ENCODE data around the gene EXOC4. TPM values are rescaled to one million over a fixed set of nuclear protein-coding genes. Genes with fewer than 3 reads are reported as not detected.

EXOC4 gene
- total RNA-seq, 1 experiment from 2014 or later = 75.8 TPM

- Mint-ChIP-seq H3K27ac (no peak overlapping the region), H3K4me3 (no peak overlapping the region)
- H3K4me2 ChIP-seq (ENCODE audit: insufficient read depth, insufficient read length, low read length) = no peak overlapping the region
Measured at GRCh38 chr7:133980804-133981203, 727.9 kb downstream of the EXOC4 start.

More at GRCh38 chr7:133980804-133981203, 727.9 kb downstream of the EXOC4 start:
- Histone ChIP-seq H3K18ac (ENCODE audit: insufficient read length, low read depth, low read length) (no peak overlapping the region), H3K4me1 (ENCODE audit: insufficient read depth, low read length) (no peaks in the 10 kb centered on the region; the same call in 1 of the 2 replicates), H3K4ac (ENCODE audit: low read depth, low read length) (no peak overlapping the region), H2AFZ (ENCODE audit: low read length) (no peak overlapping the region), H4K91ac (ENCODE audit: insufficient read length, low read depth, low read length) (no peak overlapping the region), H2BK15ac (ENCODE audit: low read depth, low read length) (no peak overlapping the region), H3K27me3 (ENCODE audit: insufficient read depth, low read length) (no peaks in the 10 kb centered on the region), H3K9ac (ENCODE audit: extremely low read depth, insufficient read length, low read length) (no peak overlapping the region), H3K9me3 (ENCODE audit: control insufficient read depth, low read depth, low read length) (no peaks in the 10 kb centered on the region), H3K27ac (ENCODE audit: insufficient read length, low read depth, low read length) (no peak overlapping the region), H3K79me2 (ENCODE audit: insufficient read depth, low read length) (no peaks in the 10 kb centered on the region), H4K8ac (replicated peaks; ENCODE audit: insufficient read length, low read depth, low read length) (no peak overlapping the region), H2AK5ac (ENCODE audit: insufficient read length, low read length) (no peak overlapping the region), H3K23ac (ENCODE audit: insufficient read length, low read depth, low read length) (no peak overlapping the region), H2BK20ac (ENCODE audit: low read depth, low read length, poor library complexity, severe bottlenecking) (no peak overlapping the region), H3T11ph (ENCODE audit: low read length) (no peak overlapping the region), H2BK120ac (ENCODE audit: low read depth, low read length, poor library complexity, severe bottlenecking) (no peak overlapping the region), H2BK12ac (ENCODE audit: insufficient read length, low read depth, low read length) (no peak overlapping the region), H3K14ac (ENCODE audit: insufficient read depth, low read length) (no peak overlapping the region), H3K56ac (ENCODE audit: insufficient read length, low read depth, low read length) (no peak overlapping the region), H2BK5ac (ENCODE audit: insufficient read length, low read length) (no peak overlapping the region), H3K79me1 (ENCODE audit: insufficient read depth, low read depth, low read length, poor library complexity, severe bottlenecking) (no peaks in the 10 kb centered on the region), H3K23me2 (ENCODE audit: insufficient read length, low read depth, low read length, poor library complexity, severe bottlenecking) (no peaks in the 10 kb centered on the region), H4K20me1 (ENCODE audit: control insufficient read depth, insufficient read depth, insufficient read length) (no peaks in the 10 kb centered on the region), H4K5ac (ENCODE audit: insufficient read length, low read depth, low read length) (no peak overlapping the region)
- no peaks in the 10 kb centered on the region for H3K9me3 Mint-ChIP-seq
- H3K4me1 Mint-ChIP-seq = peaks cover 11 to 18% of the 10 kb centered on the region in 2 experiments
- H3K36me3 Mint-ChIP-seq (ENCODE audit: insufficient read depth in 1 of 3, low read depth in 3 of 3) = peaks cover 0 to 2% (median 0%) of the 10 kb centered on the region in 3 experiments; a peak in 1 of 7 replicates
- no peaks in the 10 kb centered on the region for H3K27me3 Mint-ChIP-seq (ENCODE audit: low read depth)
- TF ChIP-seq, protein P1, sequence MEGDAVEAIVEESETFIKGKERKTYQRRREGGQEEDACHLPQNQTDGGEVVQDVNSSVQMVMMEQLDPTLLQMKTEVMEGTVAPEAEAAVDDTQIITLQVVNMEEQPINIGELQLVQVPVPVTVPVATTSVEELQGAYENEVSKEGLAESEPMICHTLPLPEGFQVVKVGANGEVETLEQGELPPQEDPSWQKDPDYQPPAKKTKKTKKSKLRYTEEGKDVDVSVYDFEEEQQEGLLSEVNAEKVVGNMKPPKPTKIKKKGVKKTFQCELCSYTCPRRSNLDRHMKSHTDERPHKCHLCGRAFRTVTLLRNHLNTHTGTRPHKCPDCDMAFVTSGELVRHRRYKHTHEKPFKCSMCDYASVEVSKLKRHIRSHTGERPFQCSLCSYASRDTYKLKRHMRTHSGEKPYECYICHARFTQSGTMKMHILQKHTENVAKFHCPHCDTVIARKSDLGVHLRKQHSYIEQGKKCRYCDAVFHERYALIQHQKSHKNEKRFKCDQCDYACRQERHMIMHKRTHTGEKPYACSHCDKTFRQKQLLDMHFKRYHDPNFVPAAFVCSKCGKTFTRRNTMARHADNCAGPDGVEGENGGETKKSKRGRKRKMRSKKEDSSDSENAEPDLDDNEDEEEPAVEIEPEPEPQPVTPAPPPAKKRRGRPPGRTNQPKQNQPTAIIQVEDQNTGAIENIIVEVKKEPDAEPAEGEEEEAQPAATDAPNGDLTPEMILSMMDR (conservative IDR thresholded peaks at IDR 0.05) = no peak
- no peak for DNase-seq
- WGBS (ENCODE audit: extremely low coverage, insufficient read length, low lambda C conversion rate) = no CpG with 5 or more reads among the region's 1 CpG
